Activated CD8-positive, alpha-beta memory T cell treated with anti-CD3 and anti-CD28 coated beads, Interleukin-2, amount 50 U/mL, for 24 hours (primary cell): ENCODE data around the gene SIK1.

Source experiments
- DNase-seq: peaks from one replicate; pipeline ENCODE4 v3.0.0-alpha.2; 2020; ENCODE audit errors: extremely low read depth

The SIK1 gene

GRCh38 chr21:43367296-43367695, 59.6 kb downstream of the SIK1 start:
- DNase-seq, result no peak

DNA sequence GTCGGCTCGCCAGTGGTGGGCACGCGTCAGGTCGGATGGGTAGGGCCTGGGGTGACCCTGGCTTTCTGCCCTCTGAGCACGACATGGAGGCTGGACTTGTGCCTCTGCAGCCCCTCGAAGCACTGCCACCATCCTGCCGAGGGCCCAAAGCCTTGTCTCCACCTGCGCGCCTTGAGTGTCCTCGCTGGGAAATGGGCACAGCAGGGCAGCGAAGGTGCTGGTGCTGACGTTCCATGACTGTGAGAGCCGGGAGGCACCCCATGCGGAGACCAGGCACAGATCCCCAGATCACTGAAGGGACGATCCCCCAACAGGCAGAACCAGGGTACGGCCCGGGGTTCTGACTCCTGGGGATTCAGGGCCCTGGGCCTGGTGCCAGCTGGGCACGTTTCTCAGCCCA, 60.3 kb downstream of the SIK1 start:
- no peak for DNase-seq

GRCh38 chr21:43365611-43366426, 61.1 kb downstream of the SIK1 start:
- DNase-seq, result no peak

DNA sequence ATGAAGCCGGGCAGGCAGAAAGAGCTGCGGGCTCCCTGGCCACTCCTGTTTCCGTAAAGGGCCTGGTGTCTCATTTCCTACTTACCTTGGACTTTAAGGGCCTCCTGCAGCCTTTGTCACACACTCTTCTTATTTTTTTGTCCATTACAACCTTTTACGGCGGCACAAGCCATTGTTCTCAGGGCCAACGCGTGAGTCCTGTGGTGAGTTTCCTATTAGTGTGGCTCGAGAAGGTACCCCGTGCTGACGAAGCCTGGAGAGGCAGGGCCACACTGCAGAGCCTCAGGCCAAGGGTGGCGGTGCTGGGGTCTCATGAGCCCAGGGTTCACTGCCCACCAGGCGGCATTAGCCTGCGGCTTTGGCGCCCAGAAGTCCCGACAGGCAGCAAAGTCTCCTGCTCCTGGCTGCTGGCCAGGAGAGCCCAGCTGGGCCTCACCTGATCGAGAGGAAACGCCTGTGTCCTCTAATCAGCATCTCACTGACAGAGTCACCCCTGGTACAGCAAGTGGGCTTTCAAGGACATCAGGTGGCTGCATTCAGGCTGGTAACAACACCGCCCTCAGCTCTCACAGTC, 62.0 kb downstream of the SIK1 start:
- no peak for DNase-seq
